Astrocyte of the spinal cord (primary cell): ENCODE results near the gene ZMIZ1.
A peak's percentile ranks its signal among the peaks of the same experiment; 100 is the strongest.

Source experiments
- DNase-seq: peaks from one replicate; pipeline ENCODE4 v3.0.0; 2011; ENCODE audit warnings: low read depth, low spot score
- H3K4me3 ChIP-seq: 2 replicates; pipeline ENCODE4 v1.5.1; 2011; ENCODE audit warnings: low read depth, mild to moderate bottlenecking, low read length, moderate library complexity
- in situ Hi-C: cut with HindIII; loops from 2 replicates; pipeline ENCODE4 v1.10.0; 2017; ENCODE audit warnings: low sequenced_read_pairs
- TF ChIP-seq, protein P1 (sequence below): IDR thresholded peaks from 2 replicates; pipeline ENCODE4 v1.5.1; 2012; ENCODE audit warnings: low read depth, mild to moderate bottlenecking, low read length, inconsistent platforms

Gene ZMIZ1

DNA sequence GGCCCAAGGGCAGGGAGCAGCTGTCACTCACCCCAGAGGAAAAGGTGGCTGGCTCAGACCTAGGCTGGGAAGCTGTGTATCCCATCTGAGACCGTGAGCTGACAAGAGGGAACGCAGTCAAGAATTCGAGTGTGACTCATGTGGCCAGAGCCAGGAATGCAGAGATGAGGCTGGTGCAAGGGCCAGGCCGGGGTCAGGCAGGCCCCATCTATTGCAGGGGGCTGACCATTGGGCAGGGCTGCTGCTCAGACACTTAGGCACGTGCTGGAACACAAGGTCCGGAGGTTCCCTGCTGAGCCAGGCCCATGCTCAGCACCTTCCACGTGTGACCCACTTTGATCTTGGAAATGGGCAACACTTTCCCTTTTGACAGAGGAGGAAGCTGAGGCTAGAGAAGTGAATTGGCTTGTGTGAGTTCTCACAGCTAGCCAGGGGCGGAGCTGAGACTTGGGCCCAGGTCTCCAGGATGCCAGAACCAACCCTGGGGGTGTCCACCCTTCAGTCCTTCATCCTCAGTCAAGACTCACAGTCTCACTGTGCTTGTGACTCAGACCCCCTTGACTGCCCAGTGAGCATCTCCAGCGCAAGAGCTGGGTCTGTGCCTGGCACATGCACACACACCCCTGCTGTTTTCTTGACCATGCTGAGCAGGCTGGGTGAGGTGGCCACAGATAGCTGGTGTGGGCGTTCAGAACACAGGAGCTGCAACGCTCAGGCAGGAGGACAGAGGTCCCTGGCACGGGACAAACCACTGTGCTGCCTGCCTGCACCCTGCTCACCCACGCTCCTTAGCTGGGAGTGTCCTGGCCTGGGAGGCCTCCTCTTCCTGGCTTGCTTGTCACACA lies 230.9 kb downstream of the ZMIZ1 start:
- TF ChIP-seq, protein P1, sequence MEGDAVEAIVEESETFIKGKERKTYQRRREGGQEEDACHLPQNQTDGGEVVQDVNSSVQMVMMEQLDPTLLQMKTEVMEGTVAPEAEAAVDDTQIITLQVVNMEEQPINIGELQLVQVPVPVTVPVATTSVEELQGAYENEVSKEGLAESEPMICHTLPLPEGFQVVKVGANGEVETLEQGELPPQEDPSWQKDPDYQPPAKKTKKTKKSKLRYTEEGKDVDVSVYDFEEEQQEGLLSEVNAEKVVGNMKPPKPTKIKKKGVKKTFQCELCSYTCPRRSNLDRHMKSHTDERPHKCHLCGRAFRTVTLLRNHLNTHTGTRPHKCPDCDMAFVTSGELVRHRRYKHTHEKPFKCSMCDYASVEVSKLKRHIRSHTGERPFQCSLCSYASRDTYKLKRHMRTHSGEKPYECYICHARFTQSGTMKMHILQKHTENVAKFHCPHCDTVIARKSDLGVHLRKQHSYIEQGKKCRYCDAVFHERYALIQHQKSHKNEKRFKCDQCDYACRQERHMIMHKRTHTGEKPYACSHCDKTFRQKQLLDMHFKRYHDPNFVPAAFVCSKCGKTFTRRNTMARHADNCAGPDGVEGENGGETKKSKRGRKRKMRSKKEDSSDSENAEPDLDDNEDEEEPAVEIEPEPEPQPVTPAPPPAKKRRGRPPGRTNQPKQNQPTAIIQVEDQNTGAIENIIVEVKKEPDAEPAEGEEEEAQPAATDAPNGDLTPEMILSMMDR: no peak
- peak; percentile 87 for DNase-seq
- no peak overlapping the region for H3K4me3 ChIP-seq
- in situ Hi-C loops: no loop called here

DNA sequence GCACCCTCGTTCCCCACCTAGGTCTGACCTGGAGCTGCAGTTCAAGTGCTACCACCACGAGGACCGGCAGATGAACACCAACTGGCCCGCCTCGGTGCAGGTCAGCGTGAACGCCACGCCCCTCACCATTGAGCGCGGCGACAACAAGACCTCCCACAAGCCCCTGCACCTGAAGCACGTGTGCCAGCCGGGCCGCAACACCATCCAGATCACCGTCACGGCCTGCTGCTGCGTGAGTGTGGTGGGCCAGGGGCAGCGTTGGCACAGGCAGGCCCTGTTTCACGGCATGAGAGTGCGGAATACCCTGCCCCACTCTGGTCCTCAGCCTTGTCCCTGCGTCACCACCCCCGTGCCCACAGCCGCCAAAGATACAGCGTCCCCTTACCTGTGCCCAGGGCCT lies 231.9 kb downstream of the ZMIZ1 start:
- in situ Hi-C loops: no loop called here
- TF ChIP-seq, protein P1: no peak
- no peak for DNase-seq
- no peak overlapping the region for H3K4me3 ChIP-seq

DNA sequence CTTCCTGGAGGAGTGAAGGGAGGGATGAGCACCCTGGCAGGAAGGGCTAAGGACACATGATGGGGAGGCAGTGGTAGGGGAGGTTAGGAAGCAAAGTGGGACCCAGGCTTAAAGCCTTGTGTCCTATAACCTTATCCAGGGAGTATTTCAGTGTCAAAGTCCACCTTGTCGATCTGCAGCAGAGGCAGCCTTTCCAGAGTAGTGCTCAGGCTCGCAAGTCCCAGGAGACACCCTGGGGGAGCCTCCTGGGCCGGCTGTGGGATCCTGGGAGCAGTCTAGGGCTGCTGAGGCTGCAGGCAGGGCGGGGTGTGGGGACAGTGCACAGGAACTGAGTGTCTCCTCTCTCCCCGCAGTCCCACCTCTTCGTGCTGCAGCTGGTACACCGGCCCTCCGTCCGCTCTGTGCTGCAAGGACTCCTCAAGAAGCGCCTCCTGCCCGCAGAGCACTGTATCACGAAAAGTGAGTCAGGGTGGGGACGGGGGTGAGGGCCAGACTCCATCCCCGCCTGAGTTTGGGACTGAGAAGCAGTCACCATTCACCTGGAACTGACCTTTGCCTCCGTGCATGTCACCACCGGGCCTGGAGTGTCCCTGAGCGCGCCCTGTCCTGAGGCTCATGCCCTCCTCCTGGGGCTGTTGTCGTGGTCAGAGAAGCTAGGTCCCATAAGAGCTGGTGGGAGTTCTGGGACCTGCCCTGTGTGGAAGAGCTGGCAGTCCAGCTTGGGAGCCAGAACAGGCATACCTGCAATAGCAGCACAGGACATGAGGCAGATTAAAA lies 233.2 kb downstream of the ZMIZ1 start:
- TF ChIP-seq, protein P1: no peak
- no peak overlapping the region for H3K4me3 ChIP-seq
- no peak for DNase-seq
- in situ Hi-C loops: no loop called here

DNA sequence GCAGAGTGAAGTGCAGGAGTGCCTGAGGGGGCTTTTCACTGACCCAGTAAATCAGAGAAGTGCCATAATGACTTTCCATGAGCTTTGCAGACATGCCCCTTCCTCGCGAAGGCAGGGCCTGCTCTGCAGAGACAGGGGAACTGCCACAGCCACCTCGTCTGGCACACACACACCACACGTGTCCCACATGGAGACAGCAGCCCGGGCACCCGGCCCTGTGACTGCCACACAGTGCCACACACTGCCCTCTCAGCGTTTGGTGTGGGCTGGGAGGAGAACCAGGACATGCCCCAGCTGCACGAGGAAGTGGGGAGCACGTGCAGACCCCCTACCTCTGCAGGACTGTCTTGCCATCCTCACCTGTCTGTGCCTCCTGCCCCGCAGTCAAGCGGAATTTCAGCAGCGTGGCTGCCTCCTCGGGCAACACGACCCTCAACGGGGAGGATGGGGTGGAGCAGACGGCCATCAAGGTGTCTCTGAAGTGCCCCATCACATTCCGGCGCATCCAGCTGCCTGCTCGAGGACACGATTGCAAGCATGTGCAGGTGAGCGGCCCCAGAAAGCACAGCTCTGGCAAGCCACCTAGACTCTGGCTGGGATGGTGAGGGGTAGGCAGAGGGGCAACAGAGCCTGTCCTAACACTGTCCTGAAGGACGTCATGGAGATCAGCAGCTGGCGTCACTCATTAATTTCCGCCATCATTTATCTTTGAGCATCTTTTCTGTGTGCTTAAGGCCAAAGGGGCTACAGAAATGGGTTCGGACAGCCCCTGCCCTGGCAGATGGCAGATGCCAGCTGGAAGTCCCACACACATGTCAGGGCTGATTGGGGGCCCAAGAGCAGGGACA lies 235.1 kb downstream of the ZMIZ1 start:
- in situ Hi-C loops: no loop called here
- no peak overlapping the region for H3K4me3 ChIP-seq
- no peak for DNase-seq
- TF ChIP-seq, protein P1: no peak

DNA sequence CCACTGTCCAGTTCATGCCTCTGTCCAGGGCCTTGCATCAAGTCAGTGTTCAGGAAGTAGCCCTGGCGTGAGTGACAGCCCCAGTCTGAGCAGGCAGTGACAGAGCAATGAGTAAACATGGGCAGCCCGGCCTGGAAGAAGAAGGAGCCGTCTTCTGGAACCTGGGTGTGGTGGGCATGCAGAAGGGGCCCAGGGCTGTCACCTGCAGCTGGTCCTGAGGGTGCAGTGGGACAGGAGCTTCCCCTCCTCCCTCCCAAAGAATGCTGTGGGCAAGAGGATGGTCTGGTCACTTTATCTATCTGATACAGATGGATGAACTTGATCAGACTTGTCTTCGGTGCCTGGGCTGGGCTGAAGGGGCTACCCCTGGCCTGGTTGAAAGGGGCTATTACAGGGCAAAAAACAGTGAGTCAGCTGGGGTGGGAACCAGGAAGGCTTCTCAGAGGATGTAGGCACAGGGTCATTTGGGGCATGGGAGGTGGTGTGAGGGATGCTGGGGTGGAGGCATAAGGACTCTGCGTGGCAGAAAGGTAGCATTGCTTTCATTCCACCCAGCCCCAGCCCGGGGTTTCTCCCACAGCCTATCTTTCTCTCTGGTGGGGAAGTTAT lies 235.8 kb downstream of the ZMIZ1 start:
- no peak overlapping the region for H3K4me3 ChIP-seq
- no peak for DNase-seq
- in situ Hi-C loops: no loop called here
- TF ChIP-seq, protein P1: no peak

DNA sequence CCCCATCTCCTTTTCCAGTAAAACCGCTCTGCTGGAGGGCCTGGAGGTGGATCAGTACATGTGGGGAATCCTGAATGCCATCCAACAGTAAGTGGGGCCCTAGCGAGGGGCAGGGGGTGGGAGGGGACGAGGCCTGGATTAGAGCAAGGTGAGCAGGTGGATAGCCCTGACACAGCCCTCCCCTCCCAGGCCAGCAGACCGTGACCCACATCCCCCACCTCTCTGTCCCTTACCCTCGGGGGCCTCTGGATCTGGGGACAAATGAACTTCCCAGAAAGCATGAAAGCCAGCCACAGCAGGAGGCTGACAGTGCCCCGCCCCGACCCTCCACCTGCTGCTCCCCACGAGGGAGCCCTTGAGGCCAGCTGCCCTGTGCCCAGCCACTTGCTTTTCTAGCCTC lies 236.7 kb downstream of the ZMIZ1 start:
- no peak overlapping the region for H3K4me3 ChIP-seq
- in situ Hi-C loops: no loop called here
- TF ChIP-seq, protein P1: no peak
- DNase-seq: no peak
